ENCODE measurements around the gene WNT11.

The WNT11 gene

GRCh38 chr11:76218449-76219178 is 12.3 kb upstream of the WNT11 start:
- TF ChIP-seq GATA2 (IDR thresholded peaks at IDR 0.05; ENCODE audit: low read depth, low read length) (no peak), GATA3 (IDR thresholded peaks at IDR 0.05; ENCODE audit: low read depth, low read length) (no peak)

GRCh38 chr11:76217653-76218160 is 11.4 kb upstream of the WNT11 start:
- TF ChIP-seq GATA2 (IDR thresholded peaks at IDR 0.05; ENCODE audit: low read depth, low read length) (no peak), GATA3 (IDR thresholded peaks at IDR 0.05; ENCODE audit: low read depth, low read length) (no peak)

GRCh38 chr11:76216536-76217325 is 10.4 kb upstream of the WNT11 start:
- TF ChIP-seq GATA2 (IDR thresholded peaks at IDR 0.05; ENCODE audit: low read depth, low read length) (no peak), GATA3 (IDR thresholded peaks at IDR 0.05; ENCODE audit: low read depth, low read length) (no peak)

GRCh38 chr11:76215941-76216340 is 9.6 kb upstream of the WNT11 start:
- TF ChIP-seq GATA3 (IDR thresholded peaks at IDR 0.05; ENCODE audit: low read depth, low read length) (no peak), GATA2 (IDR thresholded peaks at IDR 0.05; ENCODE audit: low read depth, low read length) (no peak)

GRCh38 chr11:76214968-76215548 is 8.8 kb upstream of the WNT11 start:
- TF ChIP-seq GATA2 (IDR thresholded peaks at IDR 0.05; ENCODE audit: low read depth, low read length) = no peak
- no peak for TF ChIP-seq GATA3 (IDR thresholded peaks at IDR 0.05; ENCODE audit: low read depth, low read length)

- TF ChIP-seq GATA3 (IDR thresholded peaks at IDR 0.05; ENCODE audit: low read depth, low read length) (no peak), GATA2 (IDR thresholded peaks at IDR 0.05; ENCODE audit: low read depth, low read length) (no peak)
Observed at GRCh38 chr11:76214186-76214585, 7.9 kb upstream of the WNT11 start.

GRCh38 chr11:76212086-76213035 is 6.1 kb upstream of the WNT11 start:
- TF ChIP-seq GATA2 (IDR thresholded peaks at IDR 0.05; ENCODE audit: low read depth, low read length) (no peak), GATA3 (IDR thresholded peaks at IDR 0.05; ENCODE audit: low read depth, low read length) (no peak)

GRCh38 chr11:76210931-76211851 is 4.9 kb upstream of the WNT11 start:
- no peak for TF ChIP-seq GATA3 (IDR thresholded peaks at IDR 0.05; ENCODE audit: low read depth, low read length)

- TF ChIP-seq GATA2 (IDR thresholded peaks at IDR 0.05; ENCODE audit: low read depth, low read length) (no peak), GATA3 (IDR thresholded peaks at IDR 0.05; ENCODE audit: low read depth, low read length) (no peak)
Observed at GRCh38 chr11:76209973-76210930, 4.0 kb upstream of the WNT11 start.

GRCh38 chr11:76209375-76209972 is 3.2 kb upstream of the WNT11 start:
- TF ChIP-seq GATA3 (IDR thresholded peaks at IDR 0.05; ENCODE audit: low read depth, low read length) (no peak), GATA2 (IDR thresholded peaks at IDR 0.05; ENCODE audit: low read depth, low read length) (no peak)
